Measurements from ENCODE around the gene OLA1.

GRCh38 chr2:174120346-174120745 is 128.0 kb downstream of the OLA1 start:
- no peak for TF ChIP-seq CTCF (IDR thresholded peaks at IDR 0.05; ENCODE audit: low read depth, low read length, poor library complexity, severe bottlenecking)
- no peak for TF ChIP-seq EZH2phosphoT487 (IDR thresholded peaks at IDR 0.05; ENCODE audit: borderline replicate concordance, low read length)
